Endothelial cell of umbilical vein (primary cell): ENCODE results near the gene MLPH. TPM values are rescaled to one million over a fixed set of nuclear protein-coding genes. Genes with fewer than 3 reads are reported as not detected.

Experiments
- BruUV-seq: library from RNA; stranded (reverse); fragments of 400-500 nt; replicated peaks from 2 replicates; lab custom pipeline; 2021; lab: Mats Ljungman, UMichigan
- CTCF ChIA-PET: fragments of 300-600, 350-600 bp; sonication (Branson Sonifier 250); formaldehyde crosslinking; loops from one replicate; lab custom pipeline; 2021; ENCODE audit warnings: antibody characterized with exemption, inconsistent platforms; lab: Charles Lee
- POLR2A ChIA-PET: fragments of 300-600, 350-600 bp; sonication (Branson Sonifier 250); formaldehyde crosslinking; loops from one replicate; lab custom pipeline; 2021; ENCODE audit warnings: antibody characterized with exemption, inconsistent platforms; lab: Charles Lee
- DNase-seq: peaks from one replicate; pipeline ENCODE4 v3.0.0-alpha.2; 2011; ENCODE audit warnings: low read depth, low spot score
- FAIRE-seq: peaks from 2 replicates; lab custom pipeline; 2011; peaks lifted over from hg19 to GRCh38; lab: Jason Lieb, UNC
- H2AFZ ChIP-seq: 2 replicates; pipeline ENCODE4 v1.6.0; 2012; ENCODE audit warnings: low read depth, low read length, control low read depth, inconsistent platforms
- H3K27ac ChIP-seq: 2 replicates; pipeline ENCODE4 v1.5.1; 2011; ENCODE audit warnings: low read depth, mild to moderate bottlenecking, control low read depth, low read length, moderate library complexity; ENCODE audit not compliant: insufficient read depth
- H3K27me3 ChIP-seq, 2 experiments: 2 replicates each; pipeline versions ENCODE4 v1.6.0 to v1.6.1; 2011; ENCODE audit warnings: low read length in 2 of 2, mixed read lengths in 1 of 2; ENCODE audit not compliant: control insufficient read depth in 2 of 2, insufficient read depth in 2 of 2
- H3K36me3 ChIP-seq, 2 experiments: 2 replicates in 1 of 2; 3 replicates in 1 of 2; pipeline ENCODE4 v1.5.1; 2011; ENCODE audit warnings: low read length in 2 of 2, mild to moderate bottlenecking in 1 of 2, moderate library complexity in 1 of 2; ENCODE audit not compliant: control insufficient read depth in 2 of 2, insufficient read depth in 2 of 2; ENCODE audit errors: extremely low read depth in 1 of 2
- H3K4me1 ChIP-seq: 3 replicates; pipeline ENCODE4 v1.5.1; 2011; ENCODE audit warnings: mild to moderate bottlenecking, low read length; ENCODE audit not compliant: control insufficient read depth, insufficient read depth; ENCODE audit errors: extremely low read depth
- H3K4me2 ChIP-seq: 2 replicates; pipeline ENCODE4 v1.6.1; 2011; ENCODE audit warnings: low read length, control low read depth, mixed read lengths; ENCODE audit not compliant: insufficient read depth
- H3K4me3 ChIP-seq, 3 experiments: fragments of 200-600 bp in 1 of 3; sonication (generic), shearing (Covaris generic) in 1 of 3; replicated peaks in 1 of 3; 2 replicates each; pipeline ENCODE4 v1.5.1; 2011 to 2016; ENCODE audit warnings: control low read depth in 3 of 3, low read length in 3 of 3, mild to moderate bottlenecking in 2 of 3, inconsistent platforms in 1 of 3, low read depth in 1 of 3, moderate library complexity in 1 of 3; ENCODE audit not compliant: insufficient read depth in 1 of 3
- H3K79me2 ChIP-seq: 2 replicates; pipeline ENCODE4 v1.6.0; 2012; ENCODE audit warnings: low read length, inconsistent platforms; ENCODE audit not compliant: control insufficient read depth, insufficient read depth
- H3K9ac ChIP-seq: replicated peaks from 2 replicates; pipeline ENCODE3; 2011; ENCODE audit warnings: low read length, control low read depth; ENCODE audit not compliant: insufficient read depth; ENCODE audit errors: extremely low read depth
- H3K9me1 ChIP-seq: replicated peaks from 3 replicates; pipeline ENCODE4 v1.6.0; 2011; ENCODE audit warnings: mild to moderate bottlenecking, low read length; ENCODE audit not compliant: control insufficient read depth, insufficient read depth; ENCODE audit errors: extremely low read depth
- H3K9me3 ChIP-seq: replicated peaks from 2 replicates; pipeline ENCODE4 v1.5.1; 2012; ENCODE audit warnings: low read length, inconsistent platforms; ENCODE audit not compliant: control insufficient read depth, insufficient read depth
- H4K20me1 ChIP-seq: replicated peaks from 2 replicates; pipeline ENCODE3; 2011; ENCODE audit warnings: mild to moderate bottlenecking, low read length; ENCODE audit not compliant: control insufficient read depth, insufficient read depth; ENCODE audit errors: extremely low read depth
- EZH2 ChIP-seq: IDR thresholded peaks from 2 replicates; pipeline ENCODE4 v1.6.1; 2012; ENCODE audit warnings: borderline replicate concordance, low read depth, mild to moderate bottlenecking, moderate library complexity, low read length, inconsistent platforms; ENCODE audit not compliant: severe bottlenecking
- FOS ChIP-seq: IDR thresholded peaks from 2 replicates; pipeline ENCODE4 v1.6.1; 2011; ENCODE audit warnings: mild to moderate bottlenecking, low read length, moderate library complexity, borderline replicate concordance; ENCODE audit not compliant: insufficient read depth
- GATA2 ChIP-seq: IDR thresholded peaks from 2 replicates; pipeline ENCODE4 v1.7.0; 2011; ENCODE audit warnings: low read depth, mild to moderate bottlenecking, moderate library complexity, mixed read lengths, low read length; ENCODE audit not compliant: insufficient read length, insufficient read depth
- JUN ChIP-seq: IDR thresholded peaks from 2 replicates; pipeline ENCODE4 v1.6.1; 2011; ENCODE audit warnings: borderline replicate concordance, low read depth; ENCODE audit not compliant: insufficient read length, insufficient read depth
- MYC ChIP-seq: IDR thresholded peaks from one replicate; pipeline ENCODE4 v1.6.1; 2011; ENCODE audit warnings: mild to moderate bottlenecking, low read depth, low read length
- POLR2A ChIP-seq: IDR thresholded peaks from 2 replicates; pipeline ENCODE4 v1.6.1; 2012; ENCODE audit warnings: low read depth, mild to moderate bottlenecking, control low read depth, low read length
- POLR2AphosphoS5 ChIP-seq: IDR thresholded peaks from 2 replicates; pipeline ENCODE4 v1.6.1; 2012; ENCODE audit warnings: low read depth, mild to moderate bottlenecking, control low read depth, low read length, moderate library complexity; ENCODE audit not compliant: insufficient read depth
- dilution Hi-C: fragments of 300-500 bp; cut with MboI; formaldehyde crosslinking; loops from one replicate; pipeline ENCODE4 v1.15.0; 2019; ENCODE audit warnings: low sequenced_read_pairs; ENCODE audit not compliant: extremely low pct_ligation_motif_present
- intact Hi-C: fragments of 100-400 bp; cut with micrococcal nuclease; formaldehyde crosslinking; loops from one replicate; pipeline ENCODE4 v1.10.0; 2022
- polyA plus RNA-seq, 4 experiments: library from polyadenylated mRNA; depleted of rRNA in 3 of 4; stranded (reverse) in 3 of 4; unstranded in 1 of 4; fragments of >200 nt; gene quantifications; 2 replicates each; pipeline versions ENCODE4 v1.2.1 to v1.2.3, GENCODE V29; 2011 to 2012; ENCODE audit warnings: missing spikeins in 1 of 4
- total RNA-seq: library from RNA; stranded (reverse); gene quantifications from 2 replicates; pipeline ENCODE4 v1.2.3, GENCODE V29; 2021
- TF ChIP-seq, protein P1 (sequence below), 2 donors: IDR thresholded peaks; 1 replicate in 1 of 2; 2 replicates in 1 of 2; pipeline ENCODE4 v1.5.1; 2011; ENCODE audit warnings: low read length in 2 of 2, mild to moderate bottlenecking in 2 of 2, moderate library complexity in 2 of 2, control low read depth in 1 of 2, inconsistent platforms in 1 of 2, low read depth in 1 of 2; ENCODE audit not compliant: insufficient read depth in 1 of 2; ENCODE audit errors: extremely low read depth in 1 of 2
- TF ChIP-seq, protein P2 (sequence below): IDR thresholded peaks from 2 replicates; pipeline ENCODE4 v1.6.1; 2011; ENCODE audit not compliant: insufficient read depth, insufficient read length

Gene MLPH
- total and polyA plus RNA-seq, 2 donors (not counting 3 experiments of a cell fraction or from before 2014, with no cell fraction given): not detected

DNA sequence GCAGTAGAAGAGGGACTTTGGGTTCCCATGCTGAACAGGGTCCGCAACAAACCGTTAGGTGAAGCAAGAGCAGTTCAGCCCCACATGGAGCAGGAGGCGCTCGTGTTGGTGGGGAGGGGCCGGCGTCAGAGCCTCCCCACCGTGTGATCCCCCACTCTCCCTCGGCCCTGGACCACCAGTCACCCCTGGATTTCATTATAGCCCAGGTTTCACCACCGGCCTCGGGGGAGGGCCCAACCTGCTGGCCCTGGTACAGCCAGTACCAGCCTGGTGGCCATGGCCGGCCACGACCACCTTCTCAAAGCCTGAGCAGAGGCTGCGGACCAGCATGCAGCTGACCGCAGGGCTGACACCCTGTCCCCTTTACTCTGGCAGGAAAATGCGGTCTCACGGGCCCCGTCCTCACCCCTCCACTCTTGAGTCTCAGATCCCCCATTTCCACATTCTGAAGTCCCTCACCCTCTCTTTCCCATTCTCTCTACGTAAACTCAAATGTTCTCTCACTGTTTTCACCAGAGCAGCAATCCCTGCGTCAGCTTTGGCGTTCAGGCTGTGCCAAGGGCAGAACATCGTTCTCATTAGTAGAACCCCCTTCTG is 8.6 kb downstream of the MLPH start:
- Histone ChIP-seq H3K9me3 (peaks cover 3% of the 10 kb centered on the region), H3K36me3 (no peaks in the 10 kb centered on the region), H3K4me1 (peaks cover 2% of the 10 kb centered on the region), H3K4me2 (no peak overlapping the region), H4K20me1 (no peaks in the 10 kb centered on the region), H3K4me3 (no peak overlapping the region), H3K9me1 (no peaks in the 10 kb centered on the region), H2AFZ (no peak overlapping the region), H3K27ac (no peak overlapping the region), H3K79me2 (no peaks in the 10 kb centered on the region), H3K27me3 (peaks cover 4 to 5% of the 10 kb centered on the region in 2 experiments), H3K9ac (no peak overlapping the region)
- no peak for TF ChIP-seq JUN
- TF ChIP-seq MYC: no peak
- dilution Hi-C loops: no loop called here
- FAIRE-seq (no peak), DNase-seq (no peak)
- no TSS peak for BruUV-seq
- ChIA-PET CTCF (interaction anchor here (1.1 to 2.4 kb wide), 3 partner anchors 17 to 76 kb away, joined by 3 to 6 read pairs (median 6); no protein-coding TSS in a partner anchor), POLR2A (no interaction called here)
- intact Hi-C loops: no loop called here

DNA sequence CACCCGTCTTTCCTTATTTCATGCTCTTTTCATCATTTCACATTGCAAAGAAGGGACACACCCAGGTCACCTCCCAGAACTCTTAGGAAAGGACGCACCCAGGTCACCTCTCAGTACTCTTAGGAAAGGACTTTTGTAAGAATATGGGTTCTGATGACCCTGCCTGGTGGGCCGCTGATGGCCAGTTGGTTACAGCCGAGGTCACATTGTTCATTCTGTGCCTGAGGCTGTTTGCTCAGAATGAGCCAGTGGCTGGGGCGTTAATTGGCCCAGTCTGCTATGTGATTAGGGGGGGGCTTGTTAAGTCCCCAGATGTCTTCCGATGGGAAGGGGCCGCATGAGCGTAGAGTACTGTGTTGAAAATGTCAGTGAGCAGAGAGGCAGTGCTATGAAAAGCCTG is 9.4 kb downstream of the MLPH start:
- dilution Hi-C loops: no loop called here
- Histone ChIP-seq H3K4me1 (peaks cover 10% of the 10 kb centered on the region), H3K27ac (no peak overlapping the region), H3K4me2 (no peak overlapping the region), H3K9me1 (no peaks in the 10 kb centered on the region), H3K27me3 (peaks cover 3 to 4% of the 10 kb centered on the region in 2 experiments), H3K9ac (no peak overlapping the region), H3K36me3 (no peaks in the 10 kb centered on the region), H4K20me1 (no peaks in the 10 kb centered on the region), H3K9me3 (peaks cover 3% of the 10 kb centered on the region), H2AFZ (no peak overlapping the region), H3K79me2 (no peaks in the 10 kb centered on the region), H3K4me3 (no peak overlapping the region)
- TF ChIP-seq GATA2 (no peak), POLR2AphosphoS5 (no peak), POLR2A (no peak), FOS (no peak), JUN (no peak), EZH2 (no peak), MYC (no peak)
- TF ChIP-seq, protein P1, sequence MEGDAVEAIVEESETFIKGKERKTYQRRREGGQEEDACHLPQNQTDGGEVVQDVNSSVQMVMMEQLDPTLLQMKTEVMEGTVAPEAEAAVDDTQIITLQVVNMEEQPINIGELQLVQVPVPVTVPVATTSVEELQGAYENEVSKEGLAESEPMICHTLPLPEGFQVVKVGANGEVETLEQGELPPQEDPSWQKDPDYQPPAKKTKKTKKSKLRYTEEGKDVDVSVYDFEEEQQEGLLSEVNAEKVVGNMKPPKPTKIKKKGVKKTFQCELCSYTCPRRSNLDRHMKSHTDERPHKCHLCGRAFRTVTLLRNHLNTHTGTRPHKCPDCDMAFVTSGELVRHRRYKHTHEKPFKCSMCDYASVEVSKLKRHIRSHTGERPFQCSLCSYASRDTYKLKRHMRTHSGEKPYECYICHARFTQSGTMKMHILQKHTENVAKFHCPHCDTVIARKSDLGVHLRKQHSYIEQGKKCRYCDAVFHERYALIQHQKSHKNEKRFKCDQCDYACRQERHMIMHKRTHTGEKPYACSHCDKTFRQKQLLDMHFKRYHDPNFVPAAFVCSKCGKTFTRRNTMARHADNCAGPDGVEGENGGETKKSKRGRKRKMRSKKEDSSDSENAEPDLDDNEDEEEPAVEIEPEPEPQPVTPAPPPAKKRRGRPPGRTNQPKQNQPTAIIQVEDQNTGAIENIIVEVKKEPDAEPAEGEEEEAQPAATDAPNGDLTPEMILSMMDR (IDR thresholded peaks at IDR 0.05; ENCODE audit: extremely low read depth in 1 of 2, insufficient read depth in 1 of 2, low read depth in 1 of 2, low read length in 2 of 2): no peak
- TF ChIP-seq, protein P2, sequence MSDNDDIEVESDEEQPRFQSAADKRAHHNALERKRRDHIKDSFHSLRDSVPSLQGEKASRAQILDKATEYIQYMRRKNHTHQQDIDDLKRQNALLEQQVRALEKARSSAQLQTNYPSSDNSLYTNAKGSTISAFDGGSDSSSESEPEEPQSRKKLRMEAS: no peak
- BruUV-seq: no TSS peak
- intact Hi-C loops: no loop called here
- CTCF ChIA-PET: interaction anchor here (2.1 kb wide), 1 partner anchor 16 kb away, joined by 6 read pairs; no protein-coding TSS in a partner anchor
- POLR2A ChIA-PET: no interaction called here
- FAIRE-seq (no peak), DNase-seq (no peak)
